HG02970 (cell line): ENCODE data around the gene COG5.

Source experiments
- ATAC-seq: cut with Tn5 transposase; IDR thresholded peaks from one replicate; pipeline ENCODE4 v1.9.1; 2021; ENCODE audit warnings: mild to moderate bottlenecking, moderate library complexity, moderate number of reproducible peaks; ENCODE audit not compliant: unreplicated experiment, low FRiP score

The COG5 gene

GRCh38 chr7:107467972-107468371 lies 95.7 kb downstream of the COG5 start:
- no peak for ATAC-seq

- ATAC-seq = no peak
These were observed 99.0 kb downstream of the COG5 start for GRCh38 chr7:107464666-107465226.

- no peak for ATAC-seq
These were observed 100.3 kb downstream of the COG5 start for GRCh38 chr7:107463139-107464078.

GRCh38 chr7:107461938-107462533 lies 101.7 kb downstream of the COG5 start:
- no peak for ATAC-seq

GRCh38 chr7:107453388-107453787 lies 110.3 kb downstream of the COG5 start:
- ATAC-seq = no peak

GRCh38 chr7:107450970-107451369 lies 112.8 kb downstream of the COG5 start:
- ATAC-seq = no peak

- no peak for ATAC-seq
These were observed 116.7 kb downstream of the COG5 start for GRCh38 chr7:107446988-107447387.

- no peak for ATAC-seq
These were observed 117.2 kb downstream of the COG5 start for GRCh38 chr7:107446531-107446930.

GRCh38 chr7:107442678-107443077 lies 121.0 kb downstream of the COG5 start:
- no peak for ATAC-seq

GRCh38 chr7:107441581-107442422 lies 121.9 kb downstream of the COG5 start:
- no peak for ATAC-seq

- ATAC-seq = no peak
These were observed 124.7 kb downstream of the COG5 start for GRCh38 chr7:107439025-107439424.

- ATAC-seq = no peak
These were observed 128.0 kb downstream of the COG5 start for GRCh38 chr7:107435749-107436148.

- ATAC-seq = no peak
These were observed 131.5 kb downstream of the COG5 start for GRCh38 chr7:107432261-107432660.

- ATAC-seq = no peak
These were observed 133.7 kb downstream of the COG5 start for GRCh38 chr7:107430057-107430456.

- ATAC-seq = no peak
These were observed 135.1 kb downstream of the COG5 start for GRCh38 chr7:107428642-107429041.

GRCh38 chr7:107427462-107427861 lies 136.3 kb downstream of the COG5 start:
- no peak for ATAC-seq

GRCh38 chr7:107414198-107414597 lies 149.5 kb downstream of the COG5 start:
- ATAC-seq = no peak

- no peak for ATAC-seq
These were observed 155.4 kb downstream of the COG5 start for GRCh38 chr7:107408349-107408748.

- no peak for ATAC-seq
These were observed 158.2 kb downstream of the COG5 start for GRCh38 chr7:107405559-107405958.

- ATAC-seq = no peak
These were observed 158.8 kb downstream of the COG5 start for GRCh38 chr7:107404740-107405537.
